Hepatocyte (in vitro differentiated cells): ENCODE data around the gene PRPF4.

Experiments
- EZH2 ChIP-seq: fragments of 200-600 bp; sonication (generic); IDR thresholded peaks from 2 replicates; pipeline ENCODE4 v1.6.1; 2016; ENCODE audit warnings: antibody characterized with exemption, mild to moderate bottlenecking, borderline replicate concordance
- TF ChIP-seq, protein P1 (sequence below): fragments of 200-600 bp; sonication (generic); IDR thresholded peaks from 2 replicates; pipeline ENCODE4 v1.5.1; 2016; ENCODE audit warnings: antibody characterized with exemption, mild to moderate bottlenecking; ENCODE audit not compliant: poor library complexity

- TF ChIP-seq, protein P1, sequence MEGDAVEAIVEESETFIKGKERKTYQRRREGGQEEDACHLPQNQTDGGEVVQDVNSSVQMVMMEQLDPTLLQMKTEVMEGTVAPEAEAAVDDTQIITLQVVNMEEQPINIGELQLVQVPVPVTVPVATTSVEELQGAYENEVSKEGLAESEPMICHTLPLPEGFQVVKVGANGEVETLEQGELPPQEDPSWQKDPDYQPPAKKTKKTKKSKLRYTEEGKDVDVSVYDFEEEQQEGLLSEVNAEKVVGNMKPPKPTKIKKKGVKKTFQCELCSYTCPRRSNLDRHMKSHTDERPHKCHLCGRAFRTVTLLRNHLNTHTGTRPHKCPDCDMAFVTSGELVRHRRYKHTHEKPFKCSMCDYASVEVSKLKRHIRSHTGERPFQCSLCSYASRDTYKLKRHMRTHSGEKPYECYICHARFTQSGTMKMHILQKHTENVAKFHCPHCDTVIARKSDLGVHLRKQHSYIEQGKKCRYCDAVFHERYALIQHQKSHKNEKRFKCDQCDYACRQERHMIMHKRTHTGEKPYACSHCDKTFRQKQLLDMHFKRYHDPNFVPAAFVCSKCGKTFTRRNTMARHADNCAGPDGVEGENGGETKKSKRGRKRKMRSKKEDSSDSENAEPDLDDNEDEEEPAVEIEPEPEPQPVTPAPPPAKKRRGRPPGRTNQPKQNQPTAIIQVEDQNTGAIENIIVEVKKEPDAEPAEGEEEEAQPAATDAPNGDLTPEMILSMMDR = no peak
- TF ChIP-seq EZH2 = no peak
These were observed 22.9 kb downstream of the PRPF4 start for GRCh38 chr9:113298311-113298710.
